GM10847 (cell line): ENCODE data around the gene KNOP1.

ENCODE experiments used
- POLR2A ChIP-seq: IDR thresholded peaks from 2 replicates; pipeline ENCODE4 v1.6.1; 2011; ENCODE audit not compliant: insufficient read length; ENCODE audit errors: extremely low read depth

KNOP1 gene

GRCh38 chr16:19681637-19682036 is 36.4 kb downstream of the KNOP1 start:
- no peak for TF ChIP-seq POLR2A

DNA sequence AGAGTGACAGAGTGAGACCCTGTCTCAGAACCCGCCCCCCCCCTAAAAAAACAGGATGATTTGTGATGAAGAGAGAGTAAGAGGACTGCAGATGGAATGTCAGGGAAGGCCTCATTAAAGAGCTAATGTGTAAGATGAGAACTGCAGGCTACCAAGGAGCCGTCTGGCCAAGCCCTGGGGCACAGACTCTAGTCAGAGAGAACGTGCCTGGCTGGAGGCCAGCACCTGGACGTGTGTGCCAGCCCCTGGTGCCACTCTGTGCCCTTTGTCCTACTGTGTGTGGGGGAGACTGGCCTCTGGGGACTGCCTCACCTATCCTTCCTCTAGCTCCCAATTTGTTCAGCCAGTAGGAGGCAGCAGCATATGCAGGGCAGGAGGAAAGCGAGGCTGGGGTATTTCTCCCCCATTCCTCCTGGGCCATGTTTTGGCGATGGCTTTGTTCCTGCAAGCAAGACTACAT is 37.1 kb downstream of the KNOP1 start:
- TF ChIP-seq POLR2A: no peak

GRCh38 chr16:19678804-19679203 is 39.2 kb downstream of the KNOP1 start:
- TF ChIP-seq POLR2A: no peak

DNA sequence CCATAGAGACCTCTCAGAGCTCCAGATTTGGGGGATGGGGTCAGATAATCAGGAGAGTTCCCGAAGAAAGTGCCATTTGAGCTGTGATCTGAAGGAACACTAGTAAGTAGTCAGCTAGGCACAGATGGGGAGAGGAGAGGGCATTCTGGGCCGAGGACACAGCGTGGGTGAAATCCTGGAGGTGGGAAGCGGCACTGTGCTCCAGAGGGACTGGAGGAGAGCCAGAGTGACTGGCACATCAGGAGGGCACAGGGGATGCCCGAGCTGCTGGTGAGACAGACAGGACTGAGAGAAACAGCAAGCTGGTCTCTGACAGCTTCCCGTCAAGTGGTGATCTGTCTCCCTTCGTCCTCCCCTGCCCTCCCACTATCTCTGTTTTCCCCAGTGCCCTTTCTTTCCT is 40.6 kb downstream of the KNOP1 start:
- no peak for TF ChIP-seq POLR2A

- TF ChIP-seq POLR2A: no peak
These were observed 43.5 kb downstream of the KNOP1 start for GRCh38 chr16:19674485-19674884.

DNA sequence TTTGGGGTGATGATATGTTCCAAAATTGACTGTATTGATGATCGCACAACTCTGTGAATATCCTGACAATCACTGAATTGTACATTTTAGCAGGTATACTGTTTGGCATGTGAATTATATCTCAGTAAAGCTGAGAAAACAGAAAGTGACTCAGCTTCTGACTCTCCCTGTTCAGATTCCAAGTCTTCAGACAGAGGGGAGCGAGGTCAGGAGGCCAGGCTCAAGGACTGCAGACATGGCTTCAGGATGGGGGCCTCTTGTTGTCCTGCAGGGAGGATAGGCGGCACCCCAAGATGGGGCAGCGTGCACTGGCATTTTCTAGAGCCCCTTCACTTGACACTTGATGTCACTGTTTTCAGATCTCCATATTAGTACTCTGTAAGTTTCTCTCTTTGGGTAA is 45.6 kb downstream of the KNOP1 start:
- TF ChIP-seq POLR2A: no peak

GRCh38 chr16:19666477-19666876 is 51.5 kb downstream of the KNOP1 start:
- no peak for TF ChIP-seq POLR2A

DNA sequence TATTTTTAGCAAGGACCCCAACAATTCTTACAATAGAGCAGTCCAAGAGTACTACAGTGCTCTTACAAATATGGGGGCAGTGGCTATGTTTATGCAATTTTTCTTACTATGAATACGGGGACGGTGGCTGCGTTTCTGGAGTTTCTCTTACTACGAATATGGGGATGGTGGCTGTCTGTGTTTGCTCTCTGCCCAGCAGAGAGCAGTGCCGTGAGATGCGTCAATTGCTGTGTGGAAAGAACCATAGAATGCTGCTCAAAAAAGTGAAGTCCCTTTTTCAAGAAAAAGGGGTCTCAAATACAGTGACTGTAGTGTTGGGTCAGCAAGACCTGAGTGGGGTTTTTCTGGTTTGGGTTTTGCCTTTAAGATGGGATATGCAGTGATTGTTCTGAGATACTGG is 53.9 kb downstream of the KNOP1 start:
- no peak for TF ChIP-seq POLR2A

- TF ChIP-seq POLR2A: no peak
These were observed 55.7 kb downstream of the KNOP1 start for GRCh38 chr16:19662351-19662750.

- no peak for TF ChIP-seq POLR2A
These were observed 57.6 kb downstream of the KNOP1 start for GRCh38 chr16:19660432-19660831.

DNA sequence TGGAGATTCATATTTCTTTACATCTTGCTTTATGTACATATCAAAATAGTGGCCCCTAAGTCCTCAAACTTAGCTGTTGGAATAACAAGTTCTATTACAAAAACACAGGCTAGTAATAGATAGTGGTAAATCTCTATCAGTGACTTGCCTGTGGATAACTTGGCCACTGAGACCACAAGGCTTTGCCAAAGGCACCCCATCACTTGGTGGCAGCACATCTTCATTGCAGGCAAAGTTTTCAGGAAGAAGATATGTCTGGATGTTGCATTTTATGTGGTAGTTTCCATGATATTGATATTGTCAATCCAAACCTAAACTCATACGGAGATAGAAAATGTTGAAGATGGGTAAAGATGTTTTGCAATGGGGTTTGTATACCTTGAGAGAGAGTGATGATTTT is 58.5 kb downstream of the KNOP1 start:
- TF ChIP-seq POLR2A: no peak

GRCh38 chr16:19657831-19658230 is 60.2 kb downstream of the KNOP1 start:
- no peak for TF ChIP-seq POLR2A

- TF ChIP-seq POLR2A: no peak
These were observed 62.7 kb downstream of the KNOP1 start for GRCh38 chr16:19655242-19655777.

- TF ChIP-seq POLR2A: no peak
These were observed 63.9 kb downstream of the KNOP1 start for GRCh38 chr16:19654147-19654546.
